Tibial nerve (tissue), 4 donors: ENCODE data around the gene SMAD9. TPM values are rescaled to one million over a fixed set of nuclear protein-coding genes. Genes with fewer than 3 reads are reported as not detected.

Experiments
- DNase-seq, 2 donors: peaks; one replicate each; pipeline ENCODE4 v3.0.0-alpha.2; 2019; ENCODE audit warnings: low spot score in 2 of 2
- H3K27ac ChIP-seq, 4 donors: fragments of 200-600 bp; sonication (generic) in 3 of 4; one replicate each; pipeline ENCODE4 v1.5.1; 2017 to 2019; ENCODE audit warnings: mild to moderate bottlenecking in 1 of 4
- H3K27me3 ChIP-seq, 2 donors: fragments of 200-600 bp; sonication (generic) in 1 of 2; one replicate each; pipeline versions ENCODE4 v1.5.1 to v1.6.0; 2017 to 2019
- H3K36me3 ChIP-seq, 3 donors: fragments of 200-600 bp; sonication (generic); one replicate each; pipeline ENCODE4 v1.5.1; 2018 to 2019
- H3K4me1 ChIP-seq, 4 donors: fragments of 200-600 bp; sonication (generic) in 3 of 4; one replicate each; pipeline ENCODE4 v1.5.1; 2017 to 2019
- H3K4me3 ChIP-seq, 4 donors: fragments of 200-600 bp; sonication (generic) in 3 of 4; one replicate each; pipeline ENCODE4 v1.5.1; 2017 to 2019; ENCODE audit warnings: mild to moderate bottlenecking in 1 of 4, moderate library complexity in 1 of 4
- H3K9me3 ChIP-seq, 4 donors: fragments of 200-600 bp; sonication (generic) in 3 of 4; one replicate each; pipeline ENCODE4 v1.5.1; 2017 to 2019
- EP300 ChIP-seq, 2 donors: sonication (generic); formaldehyde crosslinking; IDR thresholded peaks; one replicate each; pipeline ENCODE4 v1.6.1; 2017; ENCODE audit warnings: antibody characterized with exemption in 2 of 2, mild to moderate bottlenecking in 1 of 2
- POLR2A ChIP-seq, 2 donors: fragments of 450-650 bp; IDR thresholded peaks; one replicate each; pipeline ENCODE4 v1.6.1; 2017; ENCODE audit warnings: antibody characterized with exemption in 2 of 2, mild to moderate bottlenecking in 2 of 2, moderate library complexity in 2 of 2
- WGBS, 2 donors: methylation state at CpG; one replicate each; pipeline ENCODE4 v1.1.5; 2018; 5-methylcytosine and 5-hydroxymethylcytosine counted together
- total RNA-seq, 4 donors: library from RNA; depleted of rRNA; stranded (reverse); fragments of >200 nt; gene quantifications; one replicate each; pipeline ENCODE4 v1.1.0, GENCODE V29; 2016
- TF ChIP-seq, protein P1 (sequence below), 5 experiments: fragments of 200-600 bp in 3 of 5; fragments of 450-650 bp in 2 of 5; sonication (generic) in 3 of 5; IDR thresholded peaks; one replicate each; pipeline ENCODE4 v1.5.1; 2016 to 2019; ENCODE audit warnings: antibody characterized with exemption in 5 of 5, mild to moderate bottlenecking in 3 of 5, moderate library complexity in 2 of 5

SMAD9 gene
- total RNA-seq, 4 donors from 2014 or later = 13.8 to 20.4 (median 15.8) TPM

DNA sequence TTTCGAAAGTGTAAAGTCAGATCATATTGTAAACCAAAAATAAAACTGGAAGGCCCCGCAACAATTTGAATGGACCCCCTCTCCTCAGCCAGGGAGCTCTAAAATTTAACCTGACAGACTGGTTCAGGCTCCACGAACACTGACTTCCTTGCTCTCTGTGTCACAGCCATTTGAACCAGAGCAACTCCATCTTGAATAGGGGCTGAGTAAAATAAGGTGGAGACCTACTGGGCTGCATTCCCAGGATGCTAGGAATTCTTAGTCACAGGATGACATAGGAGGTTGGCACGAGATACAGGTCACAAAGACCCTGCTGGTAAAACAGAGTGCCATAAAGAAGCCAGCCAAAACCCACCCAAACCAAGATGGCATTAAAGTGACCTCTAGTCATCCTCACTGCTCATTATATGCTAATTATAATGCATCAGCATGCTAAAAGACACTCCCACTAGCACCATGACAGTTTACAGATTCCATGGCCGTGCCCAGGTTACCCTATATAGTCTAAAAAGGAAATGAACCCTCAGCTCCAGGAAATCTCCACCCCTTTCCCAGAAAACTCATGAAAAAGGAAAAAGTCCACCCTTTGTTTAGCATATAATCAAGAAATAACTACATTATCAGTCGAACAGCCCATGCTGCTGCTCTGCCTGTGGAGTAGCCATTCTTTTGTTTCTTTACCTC is 57.9 kb downstream of the SMAD9 start:
- Histone ChIP-seq H3K4me3 (no peak overlapping the region), H3K27me3 (no peaks in the 10 kb centered on the region), H3K27ac (no peak overlapping the region), H3K36me3 (peaks cover 0 to 23% (median 0%) of the 10 kb centered on the region in 3 donors), H3K4me1 (no peaks in the 10 kb centered on the region), H3K9me3 (no peaks in the 10 kb centered on the region)
- TF ChIP-seq POLR2A (IDR thresholded peaks at IDR 0.05) (no peak), EP300 (IDR thresholded peaks at IDR 0.05) (no peak)
- TF ChIP-seq, protein P1, sequence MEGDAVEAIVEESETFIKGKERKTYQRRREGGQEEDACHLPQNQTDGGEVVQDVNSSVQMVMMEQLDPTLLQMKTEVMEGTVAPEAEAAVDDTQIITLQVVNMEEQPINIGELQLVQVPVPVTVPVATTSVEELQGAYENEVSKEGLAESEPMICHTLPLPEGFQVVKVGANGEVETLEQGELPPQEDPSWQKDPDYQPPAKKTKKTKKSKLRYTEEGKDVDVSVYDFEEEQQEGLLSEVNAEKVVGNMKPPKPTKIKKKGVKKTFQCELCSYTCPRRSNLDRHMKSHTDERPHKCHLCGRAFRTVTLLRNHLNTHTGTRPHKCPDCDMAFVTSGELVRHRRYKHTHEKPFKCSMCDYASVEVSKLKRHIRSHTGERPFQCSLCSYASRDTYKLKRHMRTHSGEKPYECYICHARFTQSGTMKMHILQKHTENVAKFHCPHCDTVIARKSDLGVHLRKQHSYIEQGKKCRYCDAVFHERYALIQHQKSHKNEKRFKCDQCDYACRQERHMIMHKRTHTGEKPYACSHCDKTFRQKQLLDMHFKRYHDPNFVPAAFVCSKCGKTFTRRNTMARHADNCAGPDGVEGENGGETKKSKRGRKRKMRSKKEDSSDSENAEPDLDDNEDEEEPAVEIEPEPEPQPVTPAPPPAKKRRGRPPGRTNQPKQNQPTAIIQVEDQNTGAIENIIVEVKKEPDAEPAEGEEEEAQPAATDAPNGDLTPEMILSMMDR (IDR thresholded peaks at IDR 0.05) = no peak
- no peak for DNase-seq
- 79 to 80% methylated on average over 6 of the region's 6 CpGs for WGBS, 2 donors

DNA sequence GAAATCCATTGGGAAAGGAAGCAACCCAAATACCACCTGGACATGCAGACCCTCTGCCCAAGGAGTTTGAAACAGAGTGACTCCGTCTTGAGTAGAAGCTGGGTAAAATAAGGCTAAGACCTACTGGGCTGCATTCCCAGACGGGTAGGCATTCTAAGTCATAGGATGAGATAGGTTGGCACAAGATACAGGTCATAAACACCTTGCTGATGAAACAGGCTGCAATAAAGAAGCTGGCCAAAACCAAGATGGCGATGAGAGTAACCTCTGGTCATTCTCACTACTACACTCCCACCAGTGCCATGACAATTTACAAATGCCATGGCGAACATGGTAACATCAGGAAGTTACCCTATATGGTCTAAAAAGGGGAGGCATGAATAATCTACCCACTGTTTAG is 60.8 kb downstream of the SMAD9 start:
- Histone ChIP-seq H3K36me3 (peaks cover 0 to under 1% (median 0%) of the 10 kb centered on the region in 3 donors), H3K9me3 (no peaks in the 10 kb centered on the region), H3K27me3 (no peaks in the 10 kb centered on the region), H3K4me1 (no peaks in the 10 kb centered on the region), H3K27ac (no peak overlapping the region), H3K4me3 (no peak overlapping the region)
- TF ChIP-seq EP300 (IDR thresholded peaks at IDR 0.05) = no peak
- TF ChIP-seq, protein P1 (IDR thresholded peaks at IDR 0.05) = no peak
- no peak for TF ChIP-seq POLR2A (IDR thresholded peaks at IDR 0.05)
- no peak for DNase-seq
- WGBS, 2 donors = 92 to 93% methylated on average over 4 of the region's 4 CpGs

GRCh38 chr13:36858290-36858689 is 61.7 kb downstream of the SMAD9 start:
- TF ChIP-seq, protein P1 (IDR thresholded peaks at IDR 0.05) = peak in 4 of 5 experiments; percentile 14 to 53 (median 40)
- TF ChIP-seq POLR2A (IDR thresholded peaks at IDR 0.05) (no peak), EP300 (IDR thresholded peaks at IDR 0.05) (no peak)
- peaks cover 0 to 6% (median 0%) of the 10 kb centered on the region in 3 donors for H3K36me3 ChIP-seq
- no peaks in the 10 kb centered on the region for H3K4me1 ChIP-seq
- no peak overlapping the region for H3K4me3 ChIP-seq
- no peak overlapping the region for H3K27ac ChIP-seq
- no peaks in the 10 kb centered on the region for H3K27me3 ChIP-seq
- 32 to 44% methylated on average over 3 of the region's 3 CpGs for WGBS, 2 donors
- no peaks in the 10 kb centered on the region for H3K9me3 ChIP-seq
- DNase-seq = peak in 1 of 2 donors; percentile 8

DNA sequence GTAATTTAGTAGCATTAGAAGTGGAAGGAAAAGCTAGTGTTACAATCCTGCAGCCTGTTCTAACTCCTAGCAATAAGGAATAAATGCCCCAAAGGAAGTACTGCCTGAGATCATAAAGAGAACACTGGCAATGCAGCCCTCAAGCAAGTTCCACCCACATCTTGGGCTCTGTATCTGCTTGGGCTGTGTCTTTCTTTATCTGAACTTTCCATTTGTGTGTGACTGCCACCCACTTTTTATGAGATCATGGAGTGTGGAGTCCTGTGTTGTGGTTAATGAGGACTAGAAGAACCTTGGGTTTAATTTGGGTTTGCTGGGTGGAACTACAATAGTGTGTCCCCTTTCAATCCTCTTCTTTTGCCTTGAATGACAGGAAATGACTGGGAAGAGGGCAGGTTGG is 62.8 kb downstream of the SMAD9 start:
- TF ChIP-seq, protein P1 (IDR thresholded peaks at IDR 0.05) = no peak
- no peak for TF ChIP-seq EP300 (IDR thresholded peaks at IDR 0.05)
- TF ChIP-seq POLR2A (IDR thresholded peaks at IDR 0.05) = no peak
- H3K4me1 ChIP-seq = no peaks in the 10 kb centered on the region
- DNase-seq = no peak
- peaks cover 0 to 14% (median 0%) of the 10 kb centered on the region in 3 donors for H3K36me3 ChIP-seq
- H3K27ac ChIP-seq = no peak overlapping the region
- H3K4me3 ChIP-seq = no peak overlapping the region
- no peaks in the 10 kb centered on the region for H3K9me3 ChIP-seq
- no peaks in the 10 kb centered on the region for H3K27me3 ChIP-seq

- TF ChIP-seq, protein P1 (IDR thresholded peaks at IDR 0.05) = no peak
- TF ChIP-seq EP300 (IDR thresholded peaks at IDR 0.05) = no peak
- no peak for TF ChIP-seq POLR2A (IDR thresholded peaks at IDR 0.05)
- H3K9me3 ChIP-seq = no peaks in the 10 kb centered on the region
- no peaks in the 10 kb centered on the region for H3K27me3 ChIP-seq
- H3K36me3 ChIP-seq = peaks cover 0 to 14% (median 0%) of the 10 kb centered on the region in 3 donors
- WGBS, 2 donors = 86 to 89% methylated on average over 13 of the region's 13 CpGs
- H3K4me3 ChIP-seq = no peak overlapping the region
- DNase-seq = no peak
- H3K4me1 ChIP-seq = peaks cover 0 to 4% (median 0%) of the 10 kb centered on the region in 4 donors
- H3K27ac ChIP-seq = no peak overlapping the region
Observed at GRCh38 chr13:36850790-36851438, 69.1 kb downstream of the SMAD9 start.
